B cell (primary cell): ENCODE data around the gene PANK2. TPM values are rescaled to one million over a fixed set of nuclear protein-coding genes. Genes with fewer than 3 reads are reported as not detected.
A peak's percentile ranks its signal among the peaks of the same experiment; 100 is the strongest.
"Not testable (repeated sequence)": the region's sequence is repeated elsewhere in the genome, so short reads cannot be mapped to it uniquely, and the experiment has no call there.

Experiments used
- ATAC-seq: fragments of 200-7000 bp; cut with Tn5 transposase; one replicate; pipeline ENCODE4 v1.10.0; 2021; ENCODE audit warnings: low read depth, mild to moderate bottlenecking, moderate number of reproducible peaks, moderate library complexity
- CTCF ChIA-PET: fragments of 350-600 bp; sonication (Branson Sonifier 250); formaldehyde crosslinking; loops from one replicate; lab custom pipeline; 2021; ENCODE audit warnings: antibody characterized with exemption, inconsistent platforms; lab: Charles Lee
- POLR2A ChIA-PET: fragments of 350-600 bp; sonication (Branson Sonifier 250); formaldehyde crosslinking; loops from one replicate; lab custom pipeline; 2021; ENCODE audit warnings: antibody characterized with exemption; lab: Charles Lee
- DNase-seq: peaks from one replicate; pipeline ENCODE4 v3.0.0; 2013
- H2AFZ ChIP-seq: 2 replicates; pipeline ENCODE4 v1.6.1; 2012; ENCODE audit warnings: mild to moderate bottlenecking, low read depth, low read length; ENCODE audit not compliant: insufficient read depth, poor library complexity, severe bottlenecking
- H3K27ac ChIP-seq, 2 donors: 1 replicate in 1 of 2; 2 replicates in 1 of 2; pipeline ENCODE4 v1.5.1; 2012 to 2013; ENCODE audit warnings: low read length in 2 of 2, mild to moderate bottlenecking in 2 of 2, moderate library complexity in 1 of 2
- H3K27me3 ChIP-seq, 4 experiments: fragments of 200-600 bp in 1 of 4; sonication (generic) in 1 of 4; replicated peaks in 1 of 4; 1 replicate in 2 of 4; 2 replicates in 2 of 4; pipeline versions ENCODE4 v1.6.1 to v1.7.0; 2013 to 2016; ENCODE audit warnings: low read length in 3 of 4, mild to moderate bottlenecking in 2 of 4, mixed read lengths in 1 of 4, moderate library complexity in 1 of 4; ENCODE audit not compliant: insufficient read depth in 4 of 4, control insufficient read depth in 3 of 4; ENCODE audit errors: control extremely low read depth in 1 of 4
- H3K36me3 ChIP-seq, 2 experiments: replicated peaks in 1 of 2; 1 replicate in 1 of 2; 2 replicates in 1 of 2; pipeline versions ENCODE4 v1.6.1 to v1.7.1; 2013; ENCODE audit warnings: low read length in 1 of 2; ENCODE audit not compliant: insufficient read depth in 2 of 2, control insufficient read depth in 1 of 2; ENCODE audit errors: control extremely low read depth in 1 of 2, extremely low read depth in 1 of 2
- H3K4me1 ChIP-seq, 2 donors: fragments of 200-600 bp in 1 of 2; sonication (generic) in 1 of 2; 1 replicate in 1 of 2; 2 replicates in 1 of 2; pipeline versions ENCODE4 v1.5.1 to v1.6.1; 2013 to 2017; ENCODE audit warnings: low read length in 2 of 2; ENCODE audit not compliant: control insufficient read depth in 2 of 2, insufficient read depth in 2 of 2
- H3K4me2 ChIP-seq: replicated peaks from 2 replicates; pipeline ENCODE3; 2012; ENCODE audit warnings: mild to moderate bottlenecking, low read depth, low read length; ENCODE audit not compliant: poor library complexity, severe bottlenecking
- H3K4me3 ChIP-seq, 5 experiments: fragments of 200-600 bp in 1 of 5; sonication (generic) in 1 of 5; 1 replicate in 3 of 5; 2 replicates in 2 of 5; pipeline versions ENCODE4 v1.5.1 to v1.7.0; 2011 to 2016; ENCODE audit warnings: low read length in 4 of 5, mild to moderate bottlenecking in 4 of 5, low read depth in 2 of 5, control low read depth in 1 of 5, moderate library complexity in 1 of 5; ENCODE audit not compliant: insufficient read depth in 1 of 5; ENCODE audit errors: control extremely low read depth in 1 of 5, extremely low read depth in 1 of 5
- H3K79me2 ChIP-seq: fragments of 200-600 bp; sonication (generic); one replicate; pipeline ENCODE4 v1.6.0; 2016; ENCODE audit warnings: low read length; ENCODE audit not compliant: control insufficient read depth, insufficient read depth
- H3K9ac ChIP-seq: fragments of 200-600 bp; sonication (generic); 2 replicates; pipeline ENCODE4 v1.6.1; 2017; ENCODE audit warnings: mild to moderate bottlenecking, low read length, moderate library complexity
- H3K9me3 ChIP-seq, 3 donors: one replicate each; pipeline versions ENCODE4 v1.6.1 to v1.7.1; 2013; ENCODE audit warnings: low read length in 2 of 3; ENCODE audit not compliant: control insufficient read depth in 2 of 3, insufficient read depth in 1 of 3; ENCODE audit errors: control extremely low read depth in 1 of 3
- H4K20me1 ChIP-seq: 2 replicates; pipeline ENCODE4 v1.6.0; 2012; ENCODE audit warnings: mild to moderate bottlenecking, low read length; ENCODE audit not compliant: insufficient read depth, control insufficient read depth, poor library complexity, severe bottlenecking
- H3K27ac Mint-ChIP-seq: one replicate; pipeline ENCODE4 v1.8.0; 2021; ENCODE audit warnings: mixed read lengths
- H3K27me3 Mint-ChIP-seq: one replicate; pipeline ENCODE4 v1.8.0; 2021; ENCODE audit warnings: mixed read lengths
- H3K4me1 Mint-ChIP-seq: one replicate; pipeline ENCODE4 v1.8.0; 2021; ENCODE audit warnings: mixed read lengths
- H3K4me3 Mint-ChIP-seq: one replicate; pipeline ENCODE4 v1.8.0; 2021; ENCODE audit warnings: mixed read lengths
- H3K9me3 Mint-ChIP-seq: one replicate; pipeline ENCODE4 v1.8.0; 2022; ENCODE audit warnings: mixed read lengths; ENCODE audit not compliant: insufficient read depth
- CTCF ChIP-seq: fragments of 200-600 bp; IDR thresholded peaks from one replicate; pipeline ENCODE4 v1.8.0; 2022; ENCODE audit warnings: antibody characterized with exemption, mild to moderate bottlenecking
- EZH2 ChIP-seq: IDR thresholded peaks from 2 replicates; pipeline ENCODE4 v1.6.1; 2012; ENCODE audit warnings: borderline replicate concordance, low read depth, mild to moderate bottlenecking, moderate library complexity, low read length; ENCODE audit not compliant: insufficient read depth, poor library complexity, severe bottlenecking
- WGBS: methylation state at CpG from one replicate; pipeline ENCODE4 v1.1.5; 2013; ENCODE audit warnings: missing lambda C conversion rate; ENCODE audit not compliant: insufficient coverage; 5-methylcytosine and 5-hydroxymethylcytosine counted together
- intact Hi-C: fragments of 100-400 bp; cut with micrococcal nuclease; formaldehyde crosslinking; loops from one replicate; pipeline ENCODE4 v1.10.0; 2022
- polyA plus RNA-seq: library from polyadenylated mRNA; depleted of rRNA; stranded (reverse); fragments of >200 nt; gene quantifications from 2 replicates; pipeline ENCODE4 v1.2.3, GENCODE V29; 2012
- total RNA-seq, 2 donors: library from RNA; stranded (reverse); fragments of 120-200 nt in 1 of 2; gene quantifications; 1 replicate in 1 of 2; 2 replicates in 1 of 2; pipeline versions ENCODE4 v1.2.3 to v1.2.4, GENCODE V29; 2013 to 2022

The PANK2 gene
- total and polyA plus RNA-seq, 2 donors (not counting 1 experiment from before 2014, with no cell fraction given), result 20.5 to 63.3 TPM

DNA sequence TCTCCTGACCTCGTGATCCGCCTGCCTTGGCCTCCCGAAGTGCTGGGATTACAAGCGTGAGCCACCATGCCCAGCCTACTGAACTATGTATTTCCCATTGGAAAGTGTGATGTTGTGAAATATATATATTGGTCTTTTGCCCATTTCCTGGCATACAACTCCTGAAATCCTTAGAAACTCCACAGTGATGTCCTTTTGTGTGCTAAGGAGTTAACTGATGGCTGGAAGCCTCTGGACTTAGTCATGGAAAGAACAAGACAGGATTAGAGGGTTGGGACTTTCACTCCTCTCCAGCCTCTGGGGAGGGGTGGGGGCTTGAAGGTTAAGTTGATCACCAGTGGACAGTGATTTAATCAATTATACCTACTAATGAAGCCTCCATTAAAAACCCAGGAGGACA lies 7.1 kb downstream of the PANK2 start:
- no peak for TF ChIP-seq EZH2
- no peak for TF ChIP-seq CTCF
- no peaks in the 10 kb centered on the region for H3K9me3 Mint-ChIP-seq
- Histone ChIP-seq H3K79me2 (peaks cover 100% of the 10 kb centered on the region), H4K20me1 (peaks cover 83% of the 10 kb centered on the region), H3K4me3 (no peak overlapping the region), H3K4me2 (peak overlapping the region; percentile 41), H3K27me3 (no peaks in the 10 kb centered on the region), H2AFZ (no peak overlapping the region), H3K4me1 (peaks cover 61 to 67% of the 10 kb centered on the region in 2 donors), H3K27ac (peak overlapping the region in 1 of 2 donors; percentile 43), H3K36me3 (peaks cover 4 to 12% of the 10 kb centered on the region in 2 experiments), H3K9ac (peak overlapping the region; percentile 0), H3K9me3 (no peaks in the 10 kb centered on the region)
- ChIA-PET CTCF (no interaction called here), POLR2A (interaction anchor here (0.7 kb wide), 1 partner anchor 31 kb away, joined by 4 read pairs; no protein-coding TSS in a partner anchor)
- intact Hi-C loops, result no loop called here
- no peak overlapping the region for H3K27ac Mint-ChIP-seq
- no CpG with 5 or more reads among the region's 4 CpGs for WGBS
- H3K4me1 Mint-ChIP-seq, result peaks cover 70% of the 10 kb centered on the region
- DNase-seq (no peak), ATAC-seq (no peak)
- peak overlapping the region; percentile 47 for H3K4me3 Mint-ChIP-seq
- no peaks in the 10 kb centered on the region for H3K27me3 Mint-ChIP-seq

DNA sequence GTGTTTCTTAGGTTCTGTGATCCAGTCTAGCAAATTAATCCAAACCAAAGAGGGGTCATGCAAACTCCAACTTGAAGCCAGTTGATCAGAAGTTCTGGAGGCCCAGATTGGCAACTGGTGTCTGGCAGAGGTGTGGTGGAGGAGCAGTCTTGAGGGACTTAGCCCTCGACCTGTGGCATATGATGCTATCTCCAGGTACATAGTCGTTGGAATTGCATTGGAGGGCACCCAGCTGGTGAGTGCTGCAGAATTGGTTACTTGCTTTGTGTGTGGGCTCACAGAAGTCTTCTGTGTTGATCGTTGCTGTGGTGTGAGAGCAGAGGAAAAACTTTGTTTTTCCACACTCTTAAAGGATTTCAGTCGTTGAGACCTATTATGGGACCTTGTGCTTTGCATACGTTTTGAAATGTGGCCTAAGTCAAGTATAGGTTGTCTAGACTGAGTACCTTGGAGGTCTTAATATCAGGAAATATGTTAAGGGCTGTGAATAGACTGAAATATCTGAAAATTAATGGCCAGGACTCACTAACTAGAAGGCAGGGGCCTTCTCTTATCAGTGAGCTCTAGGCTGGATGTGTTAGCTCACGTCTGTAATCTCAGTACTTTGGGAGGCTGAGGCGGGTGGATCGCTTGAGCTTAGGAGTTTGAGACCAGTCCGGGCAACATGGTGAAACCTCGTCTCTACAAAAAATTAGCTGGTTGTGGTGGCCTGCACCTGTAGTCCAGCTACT lies 7.8 kb downstream of the PANK2 start:
- no peaks in the 10 kb centered on the region for H3K27me3 Mint-ChIP-seq
- H3K9me3 ChIP-seq, result no peaks in the 10 kb centered on the region
- H3K4me3 ChIP-seq, result no peak overlapping the region
- peak overlapping the region in 1 of 2 donors; percentile 34 for H3K27ac ChIP-seq
- no peak for ATAC-seq
- peaks cover 82% of the 10 kb centered on the region for H4K20me1 ChIP-seq
- TF ChIP-seq CTCF (no peak), EZH2 (no peak)
- H3K4me3 Mint-ChIP-seq, result peak overlapping the region; percentile 47
- DNase-seq, result no peak
- H3K27ac Mint-ChIP-seq, result no peak overlapping the region
- H3K4me2 ChIP-seq, result peak overlapping the region; percentile 41
- peaks cover 70% of the 10 kb centered on the region for H3K4me1 Mint-ChIP-seq
- H3K27me3 ChIP-seq, result no peaks in the 10 kb centered on the region
- ChIA-PET POLR2A (no interaction called here), CTCF (interaction anchor here (1.4 kb wide), 1 partner anchor 128 kb away, joined by 3 read pairs; no protein-coding TSS in a partner anchor)
- peaks cover 100% of the 10 kb centered on the region for H3K79me2 ChIP-seq
- 68% methylated on average over 6 of the region's 10 CpGs for WGBS
- no peak overlapping the region for H2AFZ ChIP-seq
- H3K9me3 Mint-ChIP-seq, result no peaks in the 10 kb centered on the region
- H3K9ac ChIP-seq, result peak overlapping the region; percentile 0
- peaks cover 4 to 12% of the 10 kb centered on the region in 2 experiments for H3K36me3 ChIP-seq
- H3K4me1 ChIP-seq, result peaks cover 59 to 67% of the 10 kb centered on the region in 2 donors
- intact Hi-C loops, result no loop called here

DNA sequence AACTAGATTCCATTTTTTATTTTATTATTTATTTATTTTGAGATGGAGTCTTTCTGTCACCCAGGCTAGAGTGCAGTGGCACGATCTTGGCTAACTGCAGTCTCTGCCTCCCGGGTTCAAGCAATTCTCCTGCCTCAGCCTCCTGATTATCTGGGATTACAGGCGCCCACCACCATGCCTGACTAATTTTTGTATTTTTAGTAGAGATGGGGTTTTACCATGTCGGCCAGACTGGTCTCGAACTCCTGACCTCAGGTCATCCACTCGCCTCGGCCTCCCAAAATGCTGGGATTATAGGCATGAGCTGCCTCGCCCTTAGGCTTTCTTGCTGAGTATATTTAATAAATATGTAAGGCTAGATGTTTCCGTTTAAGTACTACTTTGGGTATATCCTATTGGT lies 9.0 kb downstream of the PANK2 start:
- POLR2A ChIA-PET, H3K9me3 Mint-ChIP-seq: not testable (repeated sequence)
- WGBS, result 60% methylated on average over 1 of the region's 9 CpGs

More for the DNA sequence above, 9.0 kb downstream of the PANK2 start:
- H3K4me2 ChIP-seq, H3K4me3 ChIP-seq, intact Hi-C loops, H3K27ac ChIP-seq, H2AFZ ChIP-seq, H3K27me3 ChIP-seq, H3K9ac ChIP-seq, H3K27ac Mint-ChIP-seq, DNase-seq, H3K9me3 ChIP-seq, ATAC-seq, H3K27me3 Mint-ChIP-seq, H3K4me3 Mint-ChIP-seq: not testable (repeated sequence)
- H3K4me1 Mint-ChIP-seq, result peaks cover 67% of the 10 kb centered on the region
- Histone ChIP-seq H4K20me1 (peaks cover 93% of the 10 kb centered on the region), H3K4me1 (peaks cover 48 to 57% of the 10 kb centered on the region in 2 donors), H3K36me3 (peaks cover 4 to 12% of the 10 kb centered on the region in 2 experiments), H3K79me2 (peaks cover 100% of the 10 kb centered on the region)
- CTCF ChIA-PET, result interaction anchor here (1.4 kb wide), 1 partner anchor 130 kb away, joined by 3 read pairs; no protein-coding TSS in a partner anchor
